OCI-LY3 (cell line): Measurements from ENCODE around the gene PGS1.

Experiments
- H2AFZ ChIP-seq: fragments of 200-600, 300-600 bp; shearing (Covaris generic); 2 replicates; pipeline ENCODE4 v1.6.0; 2014; ENCODE audit warnings: antibody characterized with exemption, low read depth, low read length
- H3K27ac ChIP-seq: fragments of 200-600, 300-600 bp; sonication (generic); 2 replicates; pipeline ENCODE4 v1.5.1; 2014; ENCODE audit warnings: mild to moderate bottlenecking, low read length, moderate library complexity, mixed read lengths
- H3K27me3 ChIP-seq: fragments of 200-600, 300-600 bp; sonication (generic); 2 replicates; pipeline ENCODE4 v1.6.1; 2014; ENCODE audit warnings: low read depth, low read length, mixed read lengths
- H3K36me3 ChIP-seq: fragments of 200-600, 300-600 bp; sonication (generic); replicated peaks from 2 replicates; pipeline ENCODE3; 2014; ENCODE audit warnings: low read depth, low read length, mixed read lengths
- H3K4me1 ChIP-seq: fragments of 300-600, 200-600 bp; sonication (generic); 2 replicates; pipeline ENCODE4 v1.6.1; 2014; ENCODE audit warnings: low read length, mixed read lengths
- H3K4me2 ChIP-seq: fragments of 200-600, 300-600 bp; sonication (generic); 2 replicates; pipeline ENCODE4 v1.6.1; 2014; ENCODE audit warnings: low read length, mixed read lengths
- H3K4me3 ChIP-seq: fragments of 300-600, 200-600 bp; sonication (generic); 2 replicates; pipeline ENCODE4 v1.5.1; 2014; ENCODE audit warnings: antibody characterized with exemption, mild to moderate bottlenecking, low read length, moderate library complexity
- H3K79me2 ChIP-seq: fragments of 300-600, 200-600 bp; shearing (Covaris generic); 2 replicates; pipeline ENCODE4 v1.6.1; 2014; ENCODE audit warnings: mild to moderate bottlenecking, low read length, mixed read lengths
- H3K9ac ChIP-seq: fragments of 300-600, 200-600 bp; shearing (Covaris generic); 2 replicates; pipeline ENCODE4 v1.6.0; 2014; ENCODE audit warnings: mild to moderate bottlenecking, low read length, moderate library complexity
- H3K9me3 ChIP-seq: fragments of 200-600, 300-600 bp; shearing (Covaris generic); 2 replicates; pipeline ENCODE4 v1.6.1; 2014; ENCODE audit warnings: low read length, mixed read lengths; ENCODE audit not compliant: insufficient read depth
- H4K20me1 ChIP-seq: fragments of 200-600, 300-600 bp; sonication (generic); 2 replicates; pipeline ENCODE4 v1.6.1; 2016; ENCODE audit warnings: low read length, mixed read lengths; ENCODE audit not compliant: insufficient read depth
- EZH2phosphoT487 ChIP-seq: fragments of 200-600 bp; shearing (Covaris generic); IDR thresholded peaks from 2 replicates; pipeline ENCODE4 v1.6.1; 2018; ENCODE audit warnings: antibody characterized with exemption, mixed run types, low read depth
- TF ChIP-seq, protein P1 (sequence below): fragments of 200-600, 300-600 bp; sonication (generic); IDR thresholded peaks from 2 replicates; pipeline ENCODE4 v1.5.1; 2014; ENCODE audit warnings: antibody characterized with exemption, low read length, low read depth

PGS1 gene

GRCh38 chr17:78399693-78400144 lies 21.3 kb downstream of the PGS1 start:
- Histone ChIP-seq H2AFZ (no peak overlapping the region), H4K20me1 (peaks cover 73% of the 10 kb centered on the region), H3K79me2 (peaks cover 73% of the 10 kb centered on the region), H3K27ac (no peak overlapping the region), H3K9ac (no peak overlapping the region), H3K36me3 (peaks cover 81% of the 10 kb centered on the region), H3K9me3 (no peaks in the 10 kb centered on the region), H3K27me3 (no peaks in the 10 kb centered on the region), H3K4me2 (no peak overlapping the region), H3K4me1 (no peaks in the 10 kb centered on the region), H3K4me3 (no peak overlapping the region)
- TF ChIP-seq, protein P1, sequence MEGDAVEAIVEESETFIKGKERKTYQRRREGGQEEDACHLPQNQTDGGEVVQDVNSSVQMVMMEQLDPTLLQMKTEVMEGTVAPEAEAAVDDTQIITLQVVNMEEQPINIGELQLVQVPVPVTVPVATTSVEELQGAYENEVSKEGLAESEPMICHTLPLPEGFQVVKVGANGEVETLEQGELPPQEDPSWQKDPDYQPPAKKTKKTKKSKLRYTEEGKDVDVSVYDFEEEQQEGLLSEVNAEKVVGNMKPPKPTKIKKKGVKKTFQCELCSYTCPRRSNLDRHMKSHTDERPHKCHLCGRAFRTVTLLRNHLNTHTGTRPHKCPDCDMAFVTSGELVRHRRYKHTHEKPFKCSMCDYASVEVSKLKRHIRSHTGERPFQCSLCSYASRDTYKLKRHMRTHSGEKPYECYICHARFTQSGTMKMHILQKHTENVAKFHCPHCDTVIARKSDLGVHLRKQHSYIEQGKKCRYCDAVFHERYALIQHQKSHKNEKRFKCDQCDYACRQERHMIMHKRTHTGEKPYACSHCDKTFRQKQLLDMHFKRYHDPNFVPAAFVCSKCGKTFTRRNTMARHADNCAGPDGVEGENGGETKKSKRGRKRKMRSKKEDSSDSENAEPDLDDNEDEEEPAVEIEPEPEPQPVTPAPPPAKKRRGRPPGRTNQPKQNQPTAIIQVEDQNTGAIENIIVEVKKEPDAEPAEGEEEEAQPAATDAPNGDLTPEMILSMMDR, result no peak
- no peak for TF ChIP-seq EZH2phosphoT487

- no peak overlapping the region for H3K9ac ChIP-seq
Observed at GRCh38 chr17:78400581-78401240, 22.3 kb downstream of the PGS1 start.

DNA sequence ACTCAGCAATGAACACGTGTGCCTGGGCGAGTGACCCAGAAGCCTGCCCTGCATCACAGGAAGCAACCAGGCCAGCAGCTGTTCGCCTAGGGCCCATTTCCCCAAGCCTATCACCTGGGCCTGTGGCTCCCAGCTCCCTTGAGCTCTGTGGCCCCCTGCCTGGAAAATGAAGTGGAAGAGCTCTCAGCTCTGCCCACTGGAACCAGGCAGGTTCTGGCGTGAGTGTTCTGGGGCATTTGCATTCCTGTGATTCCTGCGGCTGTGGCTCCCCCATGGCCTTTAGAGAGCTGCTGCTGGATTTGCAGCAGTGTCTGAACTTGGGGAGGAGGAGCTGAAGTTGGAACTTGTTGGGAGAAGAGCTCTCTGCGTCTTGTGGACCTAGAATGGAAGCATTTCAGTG lies 22.8 kb downstream of the PGS1 start:
- peaks cover 69% of the 10 kb centered on the region for H4K20me1 ChIP-seq
- no peak overlapping the region for H3K4me3 ChIP-seq
- no peak overlapping the region for H3K4me2 ChIP-seq
- no peaks in the 10 kb centered on the region for H3K4me1 ChIP-seq
- no peaks in the 10 kb centered on the region for H3K9me3 ChIP-seq
- no peak overlapping the region for H3K9ac ChIP-seq
- H2AFZ ChIP-seq, result no peak overlapping the region
- no peak overlapping the region for H3K27ac ChIP-seq
- H3K36me3 ChIP-seq, result peaks cover 75% of the 10 kb centered on the region
- no peaks in the 10 kb centered on the region for H3K27me3 ChIP-seq
- TF ChIP-seq, protein P1, result no peak
- TF ChIP-seq EZH2phosphoT487, result no peak
- H3K79me2 ChIP-seq, result peaks cover 72% of the 10 kb centered on the region

More at GRCh38 chr17:78400581-78401240, 22.3 kb downstream of the PGS1 start:
- no peaks in the 10 kb centered on the region for H3K4me1 ChIP-seq
- H4K20me1 ChIP-seq, result peaks cover 72% of the 10 kb centered on the region
- H3K36me3 ChIP-seq, result peaks cover 78% of the 10 kb centered on the region
- H3K4me3 ChIP-seq, result no peak overlapping the region
- no peaks in the 10 kb centered on the region for H3K9me3 ChIP-seq
- H3K27me3 ChIP-seq, result no peaks in the 10 kb centered on the region
- no peak overlapping the region for H3K27ac ChIP-seq
- peaks cover 72% of the 10 kb centered on the region for H3K79me2 ChIP-seq
- H2AFZ ChIP-seq, result no peak overlapping the region
- no peak for TF ChIP-seq EZH2phosphoT487
- TF ChIP-seq, protein P1, result no peak
- no peak overlapping the region for H3K4me2 ChIP-seq

DNA sequence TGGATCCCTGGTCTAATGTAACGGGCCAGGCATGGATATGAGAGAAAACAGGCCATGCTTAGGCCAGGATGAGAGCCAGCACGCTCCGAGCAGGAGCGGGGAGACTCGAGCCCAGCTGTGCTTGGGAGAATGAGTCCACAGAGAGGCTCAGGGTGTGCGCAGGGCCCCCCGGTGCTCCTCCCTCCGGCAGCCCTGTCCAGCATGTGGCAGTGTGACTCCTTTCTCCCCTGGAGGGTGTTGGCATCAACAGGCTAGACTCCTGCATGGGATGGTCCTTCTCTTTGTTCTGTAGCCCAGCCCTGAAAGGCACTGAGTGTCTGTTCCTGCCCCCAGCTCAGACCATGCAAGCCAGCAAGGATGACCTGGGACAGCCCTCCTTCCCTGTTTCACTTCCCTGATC lies 23.4 kb downstream of the PGS1 start:
- peaks cover 75% of the 10 kb centered on the region for H3K36me3 ChIP-seq
- TF ChIP-seq EZH2phosphoT487, result no peak
- no peak overlapping the region for H3K9ac ChIP-seq
- H4K20me1 ChIP-seq, result peaks cover 69% of the 10 kb centered on the region
- no peak overlapping the region for H3K27ac ChIP-seq
- H3K9me3 ChIP-seq, result no peaks in the 10 kb centered on the region
- H3K4me2 ChIP-seq, result no peak overlapping the region
- no peak overlapping the region for H2AFZ ChIP-seq
- H3K4me3 ChIP-seq, result no peak overlapping the region
- no peaks in the 10 kb centered on the region for H3K27me3 ChIP-seq
- peaks cover 72% of the 10 kb centered on the region for H3K79me2 ChIP-seq
- H3K4me1 ChIP-seq, result no peaks in the 10 kb centered on the region
